ENCODE data around the gene CCDC85A.

- TF ChIP-seq EZH2 (optimal IDR thresholded peaks at IDR 0.05; ENCODE audit: low read depth, low read length) (no peak), CTCF (IDR thresholded peaks at IDR 0.05; ENCODE audit: low read length) (no peak)
Observed at GRCh38 chr2:56240210-56240609, 56.4 kb downstream of the CCDC85A start.

Measured in MM.1S (cell line).